Activated CD4-positive, CD25-positive, alpha-beta regulatory T cell treated with anti-CD3 and anti-CD28 coated beads, Interleukin-2, amount 50 U/mL, for 24 hours (primary cell): ENCODE data around the gene RPL35.
"Not testable (repeated sequence)": the region's sequence is repeated elsewhere in the genome, so short reads cannot be mapped to it uniquely, and the experiment has no call there.

ENCODE experiments used
- ATAC-seq, 2 donors: fragments of 150-1000 bp; cut with Tn5 transposase; one replicate each; pipeline ENCODE4 v1.10.0; 2021; ENCODE audit warnings: mild to moderate bottlenecking in 1 of 2, moderate library complexity in 1 of 2

The RPL35 gene

GRCh38 chr9:124852121-124852828 lies 9.5 kb downstream of the RPL35 start:
- ATAC-seq, result no peak

GRCh38 chr9:124849801-124850200 lies 12.0 kb downstream of the RPL35 start:
- ATAC-seq, result no peak

GRCh38 chr9:124846969-124847368 lies 14.8 kb downstream of the RPL35 start:
- no peak for ATAC-seq

DNA sequence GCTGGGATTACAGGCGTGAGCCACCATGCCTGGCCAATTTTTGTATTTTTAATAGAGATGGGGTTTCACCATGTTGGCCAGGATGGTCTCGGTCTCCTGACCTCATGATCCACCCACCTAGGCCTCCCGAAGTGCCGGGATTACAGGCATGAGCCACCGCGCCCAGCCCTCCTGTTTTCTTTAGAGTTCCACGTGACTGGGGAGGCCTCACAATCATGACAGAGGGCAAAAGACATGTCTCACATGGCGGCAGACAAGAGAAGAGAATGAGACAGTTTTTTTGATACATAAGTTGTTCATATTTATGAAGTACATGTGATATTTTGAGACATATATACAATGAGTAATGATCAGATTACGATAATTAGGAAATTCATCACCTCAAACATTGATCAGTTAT lies 15.3 kb downstream of the RPL35 start:
- not testable (repeated sequence) for ATAC-seq

DNA sequence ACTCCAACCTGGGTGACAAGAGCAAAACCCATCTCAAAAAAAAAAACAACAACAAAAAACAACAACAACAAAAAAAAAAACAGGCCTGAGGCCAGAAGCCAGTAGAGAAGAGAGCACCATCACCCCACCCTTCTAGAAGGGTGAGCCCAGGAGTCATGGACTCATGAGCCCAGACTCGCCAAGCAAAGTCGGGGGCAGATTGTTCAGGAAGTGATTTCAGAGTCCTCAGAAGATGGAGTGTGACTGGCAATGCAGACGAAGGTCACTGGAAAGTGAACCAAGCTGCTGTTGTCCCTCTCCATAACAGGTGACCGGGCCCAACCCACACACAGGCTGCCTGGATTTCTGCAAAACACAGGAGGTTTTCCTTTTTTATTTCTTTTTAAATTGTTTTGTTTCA lies 17.5 kb downstream of the RPL35 start:
- no peak for ATAC-seq

DNA sequence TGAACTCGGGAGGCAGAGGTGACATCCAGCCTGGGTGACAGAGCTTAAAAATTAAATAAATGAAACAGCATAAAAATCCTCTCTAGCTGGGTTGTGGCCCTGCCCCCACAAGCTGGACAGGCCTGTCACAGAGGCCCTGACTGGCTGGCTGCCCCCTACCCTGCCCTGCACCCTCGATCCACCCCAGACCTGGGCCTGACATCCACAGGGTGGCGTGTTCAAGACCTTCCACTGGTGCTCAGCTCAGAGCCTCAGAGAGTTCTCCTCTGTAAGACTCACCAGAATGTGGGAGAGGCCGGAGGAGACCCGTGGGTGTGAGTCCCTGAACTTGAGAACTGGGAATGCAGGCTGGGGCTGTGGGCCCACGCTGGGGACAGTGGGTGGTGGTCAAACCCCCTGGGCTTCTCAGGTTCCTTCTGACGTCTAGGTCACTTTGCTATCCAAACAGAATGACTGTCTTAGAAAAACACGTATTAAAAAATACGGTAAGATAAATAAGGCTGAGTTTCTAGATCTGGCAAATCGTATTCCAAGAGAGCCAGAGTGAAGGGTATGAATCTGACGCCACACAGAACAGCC lies 18.2 kb downstream of the RPL35 start:
- ATAC-seq, result no peak

DNA sequence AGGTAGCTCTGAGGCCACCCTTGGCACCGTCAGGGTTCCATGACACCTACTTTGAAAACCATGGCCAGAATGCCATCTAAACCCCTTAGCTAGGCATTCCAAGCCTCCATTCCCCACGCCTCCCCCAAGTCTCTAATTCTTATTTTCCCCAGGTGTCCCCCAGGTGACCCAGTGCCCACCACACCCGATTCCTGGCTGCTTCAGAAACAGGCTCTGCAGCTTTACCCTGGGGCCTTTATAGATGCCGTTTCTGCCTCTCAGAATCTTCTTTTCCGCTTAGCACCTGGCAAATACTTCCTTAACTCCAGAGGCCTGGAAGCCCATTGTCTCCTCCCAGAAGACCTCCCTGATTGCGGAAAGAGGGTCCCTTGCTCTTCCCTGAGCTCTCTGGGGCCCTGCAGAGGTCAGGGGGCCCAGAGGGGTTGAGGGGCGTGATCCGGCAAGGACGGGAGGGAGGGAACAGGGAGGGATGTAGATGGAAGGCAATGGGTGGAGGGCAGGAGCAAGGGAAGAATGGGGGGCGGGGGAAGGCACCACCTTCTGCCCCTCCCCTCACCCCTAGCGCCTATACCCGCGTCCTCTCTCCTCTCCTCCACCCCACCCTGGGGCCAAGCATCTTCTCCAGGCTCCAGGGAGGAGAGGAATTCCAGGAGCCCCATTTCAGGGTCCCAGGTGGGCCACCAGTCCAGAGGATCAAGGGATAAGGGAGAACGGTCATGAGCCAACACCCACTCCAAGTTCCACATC lies 20.5 kb downstream of the RPL35 start:
- no peak for ATAC-seq

DNA sequence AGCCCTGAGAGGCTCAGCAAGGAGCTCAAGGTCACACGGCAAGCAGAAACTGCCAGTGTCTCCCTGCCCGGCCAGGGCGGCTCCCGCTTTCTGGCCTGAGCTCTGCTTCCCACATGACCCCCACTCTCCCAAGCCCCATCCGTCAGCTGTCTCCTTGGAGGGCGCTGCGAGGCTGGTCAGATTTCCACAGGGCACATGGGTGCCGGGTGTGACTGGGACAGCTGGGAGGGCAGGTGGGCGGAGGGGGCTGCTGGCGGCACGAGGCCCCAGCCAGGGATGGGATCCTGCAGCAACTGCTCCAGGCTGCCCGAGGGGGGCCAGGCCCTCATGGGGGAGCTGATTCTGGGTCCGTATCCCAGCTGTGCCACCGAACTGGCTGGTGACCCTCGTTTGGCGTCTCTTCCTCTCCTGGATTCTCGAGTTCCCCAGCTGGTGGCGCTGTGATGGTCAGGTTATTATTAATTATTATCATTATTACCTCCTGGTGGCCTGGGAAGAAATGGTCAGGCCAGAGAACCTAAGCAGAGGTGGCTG lies 21.4 kb downstream of the RPL35 start:
- no peak for ATAC-seq

GRCh38 chr9:124839612-124840299 lies 22.0 kb downstream of the RPL35 start:
- no peak for ATAC-seq

- ATAC-seq, result not testable (repeated sequence)
Measured at GRCh38 chr9:124838567-124839275, 23.0 kb downstream of the RPL35 start.

DNA sequence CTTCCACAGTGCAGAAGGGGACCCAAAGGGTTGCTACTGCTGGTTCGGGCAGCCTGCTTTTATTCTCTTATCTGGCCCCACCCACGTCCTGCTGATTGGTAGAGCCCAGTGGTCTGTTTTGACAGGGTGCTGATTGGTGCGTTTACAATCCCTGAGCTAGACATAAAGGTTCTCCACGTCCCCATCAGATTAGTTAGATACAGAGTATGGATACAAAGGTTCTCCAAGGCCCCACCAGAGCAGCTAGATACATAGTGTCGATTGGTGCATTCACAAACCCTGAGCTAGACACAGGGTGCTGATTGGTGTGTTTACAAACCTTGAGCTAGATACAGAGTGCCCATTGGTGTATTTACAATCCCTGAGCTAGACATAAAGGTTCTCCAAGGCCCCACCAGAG lies 23.6 kb downstream of the RPL35 start:
- ATAC-seq, result not testable (repeated sequence)

GRCh38 chr9:124835026-124835557 lies 26.7 kb downstream of the RPL35 start:
- ATAC-seq, result no peak

GRCh38 chr9:124834591-124834990 lies 27.2 kb downstream of the RPL35 start:
- peak; percentile 51 to 53 for ATAC-seq

- ATAC-seq, result no peak
Measured at GRCh38 chr9:124831642-124832364, 30.0 kb downstream of the RPL35 start.

DNA sequence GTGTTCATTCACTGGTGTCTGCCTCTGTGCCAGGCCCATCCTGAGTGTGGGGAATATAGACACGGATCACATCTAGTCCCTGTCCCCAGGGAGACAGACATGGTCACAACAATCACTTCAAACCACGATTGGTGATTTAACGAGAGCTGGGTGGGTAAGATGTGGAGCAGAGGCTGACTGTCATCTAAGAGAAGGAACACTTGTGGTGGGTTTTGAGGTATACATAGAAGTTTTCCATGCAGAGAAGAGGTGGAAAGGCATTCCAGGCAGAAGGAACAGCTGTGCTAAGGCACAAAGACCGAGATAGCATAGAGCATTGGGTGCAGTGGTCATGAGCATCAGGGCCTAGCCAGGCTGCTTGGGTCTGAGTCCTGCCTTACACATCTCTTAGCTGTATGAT lies 31.2 kb downstream of the RPL35 start:
- no peak for ATAC-seq

GRCh38 chr9:124829334-124829669 lies 32.5 kb downstream of the RPL35 start:
- no peak for ATAC-seq

GRCh38 chr9:124828489-124829333 lies 33.0 kb downstream of the RPL35 start:
- no peak for ATAC-seq

DNA sequence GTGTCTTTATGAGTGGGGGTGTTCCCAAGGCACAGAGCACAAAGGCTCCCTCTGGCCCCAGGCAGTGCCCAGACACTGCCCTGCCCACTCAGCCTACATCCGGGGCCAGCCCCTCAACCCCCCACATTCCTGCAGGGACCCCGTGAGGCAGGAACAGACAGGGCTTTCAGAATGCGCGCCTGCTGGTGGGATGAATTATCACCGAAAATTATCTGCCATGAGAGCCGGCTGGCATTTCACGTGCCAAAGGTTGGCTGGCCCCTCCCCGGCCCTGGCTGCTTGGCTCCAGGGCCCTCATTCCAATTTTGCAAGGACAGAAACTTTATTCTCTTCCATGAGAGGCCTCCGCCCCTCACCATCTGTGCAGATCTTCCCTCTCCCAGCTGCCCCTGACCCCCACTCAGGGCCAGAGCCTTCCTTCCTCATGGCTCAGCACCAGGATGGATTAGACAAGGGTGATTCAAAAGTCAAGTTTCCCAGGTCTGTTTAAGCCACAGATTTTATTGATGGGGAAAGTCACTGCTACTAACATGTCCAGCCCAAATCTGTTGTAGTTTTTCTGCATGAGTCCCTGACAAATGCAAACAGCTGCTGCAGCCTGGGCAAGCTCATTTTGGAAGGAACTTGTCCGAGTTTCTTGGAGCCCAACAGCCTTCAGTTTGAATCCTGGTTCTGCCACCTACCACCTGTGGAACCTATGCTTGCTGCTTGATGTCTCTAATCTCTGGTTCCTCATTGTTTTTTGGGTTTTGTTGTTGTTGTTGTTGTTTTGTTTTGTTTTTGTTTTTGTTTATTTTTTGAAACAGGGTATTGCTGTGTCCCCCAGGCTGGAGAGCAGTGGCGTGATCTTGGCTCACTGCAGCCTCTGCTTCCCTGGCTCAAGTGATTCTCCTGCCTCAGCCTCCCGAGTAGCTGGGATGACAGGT lies 40.8 kb downstream of the RPL35 start:
- ATAC-seq, result no peak
